ENCODE results near the gene SGPL1.

Gene SGPL1

GRCh38 chr10:70898687-70899086 lies 82.9 kb downstream of the SGPL1 start:
- H3K9me3 Mint-ChIP-seq, result no peaks in the 10 kb centered on the region
- intact Hi-C loops (cut with micrococcal nuclease), result no loop called here
- no peak overlapping the region for H3K27ac Mint-ChIP-seq
- peaks cover 7% of the 10 kb centered on the region for H3K4me1 Mint-ChIP-seq (ENCODE audit: low read depth)
- no peaks in the 10 kb centered on the region for H3K36me3 Mint-ChIP-seq (ENCODE audit: low read depth)
- H3K27me3 Mint-ChIP-seq, result peaks cover 14% of the 10 kb centered on the region
- H3K4me3 Mint-ChIP-seq, result no peak overlapping the region

DNA sequence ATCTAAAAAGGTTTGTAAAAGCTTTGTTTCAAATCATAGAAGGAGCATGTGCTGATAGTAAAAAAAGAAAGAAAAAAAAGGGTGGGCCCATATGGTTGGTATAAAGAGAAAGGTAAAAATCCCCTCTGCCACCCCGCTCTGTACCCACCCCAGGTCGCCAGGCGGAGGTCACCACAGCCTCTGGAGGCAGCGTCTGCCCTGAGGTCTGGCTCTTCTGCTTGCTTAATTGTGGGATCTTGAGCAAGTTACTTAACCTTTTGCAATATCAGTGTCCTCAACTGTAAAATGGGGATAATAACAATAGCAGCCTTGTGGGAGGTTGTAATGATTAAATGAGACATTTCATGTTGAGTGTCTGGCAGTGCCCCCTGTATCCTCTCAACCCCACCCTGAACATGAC lies 83.3 kb downstream of the SGPL1 start:
- Mint-ChIP-seq H3K4me3 (no peak overlapping the region), H3K27ac (no peak overlapping the region), H3K9me3 (no peaks in the 10 kb centered on the region), H3K27me3 (peaks cover 14% of the 10 kb centered on the region), H3K4me1 (ENCODE audit: low read depth) (peaks cover 7% of the 10 kb centered on the region), H3K36me3 (ENCODE audit: low read depth) (no peaks in the 10 kb centered on the region)
- intact Hi-C loops (cut with micrococcal nuclease), result no loop called here

DNA sequence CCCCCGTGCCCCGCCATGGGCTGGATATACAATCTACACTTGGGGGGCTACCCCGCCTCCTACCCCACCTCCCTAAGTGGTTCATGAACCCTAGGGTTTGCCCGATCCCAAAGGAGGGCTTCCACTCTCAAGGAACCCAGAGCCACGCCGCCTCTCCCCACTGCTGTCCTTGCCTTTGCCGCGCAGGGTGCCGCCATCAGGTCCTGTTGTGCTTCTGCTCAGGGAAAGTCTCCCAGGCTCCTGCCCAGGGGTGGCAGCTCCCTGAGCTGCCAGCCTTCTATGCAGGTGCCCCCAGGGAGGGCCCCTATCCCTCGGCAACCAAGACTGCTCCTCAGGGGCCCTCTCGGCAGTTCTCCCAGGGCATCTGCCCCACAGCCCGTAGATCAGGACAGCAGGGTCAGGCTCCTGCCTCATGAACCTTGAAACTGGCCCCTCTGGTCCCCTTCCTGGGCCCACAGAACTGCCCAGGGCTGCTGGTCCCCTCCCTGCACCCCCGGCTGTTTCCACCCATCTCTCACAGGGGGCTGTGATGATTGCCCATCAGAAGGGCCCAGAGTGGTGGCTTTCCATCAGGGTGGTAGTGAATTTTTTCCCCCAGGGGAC lies 85.6 kb downstream of the SGPL1 start:
- peaks cover 7% of the 10 kb centered on the region for H3K4me1 Mint-ChIP-seq (ENCODE audit: low read depth)
- no peak overlapping the region for H3K27ac Mint-ChIP-seq
- intact Hi-C loops (cut with micrococcal nuclease), result no loop called here
- no peaks in the 10 kb centered on the region for H3K9me3 Mint-ChIP-seq
- peaks cover 14% of the 10 kb centered on the region for H3K27me3 Mint-ChIP-seq
- no peak overlapping the region for H3K4me3 Mint-ChIP-seq
- H3K36me3 Mint-ChIP-seq (ENCODE audit: low read depth), result no peaks in the 10 kb centered on the region

GRCh38 chr10:70902661-70903261 lies 87.0 kb downstream of the SGPL1 start:
- Mint-ChIP-seq H3K27me3 (peaks cover 15% of the 10 kb centered on the region), H3K9me3 (no peaks in the 10 kb centered on the region), H3K36me3 (ENCODE audit: low read depth) (no peaks in the 10 kb centered on the region), H3K27ac (peak overlapping the region; percentile 6), H3K4me1 (ENCODE audit: low read depth) (peaks cover 7% of the 10 kb centered on the region), H3K4me3 (no peak overlapping the region)
- intact Hi-C loops (cut with micrococcal nuclease), result no loop called here

DNA sequence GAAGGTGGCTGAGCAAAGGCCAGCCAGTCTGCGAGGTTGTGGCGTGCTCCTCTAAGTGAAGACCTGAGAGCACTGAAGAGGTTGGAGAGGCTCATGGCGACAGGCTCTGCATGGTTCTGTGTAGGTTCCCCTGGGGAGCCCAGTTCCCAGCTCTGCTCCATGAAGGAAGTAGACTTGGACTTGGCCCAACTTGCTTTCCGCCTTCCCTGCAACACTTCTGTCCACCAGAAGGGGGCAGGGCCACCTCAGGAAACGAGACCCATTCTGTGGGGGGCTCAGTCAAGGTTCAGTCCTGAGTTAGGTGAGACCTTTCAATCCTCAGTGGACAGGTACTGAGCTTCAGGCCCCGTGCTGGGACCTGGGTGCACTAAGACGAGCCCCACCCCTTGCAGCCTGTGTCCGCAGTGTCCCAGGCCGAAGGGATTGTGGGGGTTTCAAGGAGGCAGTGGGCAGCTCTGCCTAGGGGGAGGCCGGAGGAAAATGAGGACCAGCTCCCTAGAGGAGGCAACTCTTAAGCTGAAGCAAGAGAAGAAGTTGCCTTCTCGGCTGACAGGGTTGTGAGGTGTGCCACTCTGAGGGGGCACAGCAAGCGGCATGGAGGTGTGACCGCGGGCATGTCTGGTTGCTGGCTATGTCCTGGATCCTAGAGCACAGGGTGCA lies 87.6 kb downstream of the SGPL1 start:
- Mint-ChIP-seq H3K9me3 (no peaks in the 10 kb centered on the region), H3K27ac (peak overlapping the region; percentile 6), H3K36me3 (ENCODE audit: low read depth) (no peaks in the 10 kb centered on the region), H3K4me3 (no peak overlapping the region), H3K4me1 (ENCODE audit: low read depth) (peaks cover 7% of the 10 kb centered on the region), H3K27me3 (peaks cover 19% of the 10 kb centered on the region)
- intact Hi-C loops (cut with micrococcal nuclease), result no loop called here

DNA sequence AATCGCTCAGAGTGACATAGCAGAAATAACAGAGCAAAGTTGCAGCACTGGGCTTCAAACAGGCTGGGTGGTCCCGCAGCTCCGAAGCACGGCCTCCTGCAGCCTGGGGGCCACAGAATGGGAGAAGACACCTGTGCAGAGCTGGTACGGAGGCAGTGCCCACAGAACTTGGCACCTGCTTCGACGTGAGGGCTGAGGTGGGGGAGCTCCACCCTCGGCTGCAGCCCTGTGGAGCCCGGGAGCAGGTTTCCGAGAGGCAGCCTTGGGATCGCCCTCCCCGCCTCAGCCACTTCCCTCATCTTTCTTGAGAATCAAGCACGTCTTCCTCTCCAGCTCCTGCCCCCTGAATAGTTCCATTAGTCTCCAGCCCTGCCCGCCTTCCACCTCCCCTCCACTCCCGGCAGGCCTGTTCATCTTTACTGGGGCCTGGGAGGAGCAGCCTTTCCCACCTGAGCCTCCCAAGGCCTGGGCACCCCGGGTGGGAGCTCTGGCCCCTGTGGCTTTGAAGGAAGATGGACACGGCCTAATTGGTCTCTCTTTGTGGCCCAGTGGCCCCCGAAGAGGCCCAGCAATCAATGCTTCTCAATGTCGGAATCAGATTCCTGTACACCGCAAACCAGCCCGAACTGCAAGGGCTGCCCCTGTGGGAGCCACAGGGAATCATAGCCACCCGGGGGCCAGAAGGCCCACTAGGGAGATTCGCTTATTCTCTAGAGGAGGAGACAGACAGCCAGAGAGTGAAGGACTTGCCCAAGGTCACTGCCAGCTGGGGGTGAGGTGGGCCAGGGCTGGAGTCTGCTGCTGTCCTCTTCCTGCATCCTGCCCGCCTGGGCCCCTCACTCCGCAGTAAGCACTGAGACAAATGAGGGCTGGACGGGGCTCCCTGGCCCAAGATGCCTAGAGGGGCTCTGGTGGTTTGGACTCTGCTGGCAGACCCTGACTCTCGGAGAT lies 89.6 kb downstream of the SGPL1 start:
- Mint-ChIP-seq H3K36me3 (ENCODE audit: low read depth) (no peaks in the 10 kb centered on the region), H3K4me1 (ENCODE audit: low read depth) (peaks cover 7% of the 10 kb centered on the region), H3K27me3 (peaks cover 21% of the 10 kb centered on the region), H3K27ac (no peak overlapping the region), H3K4me3 (no peak overlapping the region), H3K9me3 (no peaks in the 10 kb centered on the region)
- intact Hi-C loops (cut with micrococcal nuclease), result no loop called here

DNA sequence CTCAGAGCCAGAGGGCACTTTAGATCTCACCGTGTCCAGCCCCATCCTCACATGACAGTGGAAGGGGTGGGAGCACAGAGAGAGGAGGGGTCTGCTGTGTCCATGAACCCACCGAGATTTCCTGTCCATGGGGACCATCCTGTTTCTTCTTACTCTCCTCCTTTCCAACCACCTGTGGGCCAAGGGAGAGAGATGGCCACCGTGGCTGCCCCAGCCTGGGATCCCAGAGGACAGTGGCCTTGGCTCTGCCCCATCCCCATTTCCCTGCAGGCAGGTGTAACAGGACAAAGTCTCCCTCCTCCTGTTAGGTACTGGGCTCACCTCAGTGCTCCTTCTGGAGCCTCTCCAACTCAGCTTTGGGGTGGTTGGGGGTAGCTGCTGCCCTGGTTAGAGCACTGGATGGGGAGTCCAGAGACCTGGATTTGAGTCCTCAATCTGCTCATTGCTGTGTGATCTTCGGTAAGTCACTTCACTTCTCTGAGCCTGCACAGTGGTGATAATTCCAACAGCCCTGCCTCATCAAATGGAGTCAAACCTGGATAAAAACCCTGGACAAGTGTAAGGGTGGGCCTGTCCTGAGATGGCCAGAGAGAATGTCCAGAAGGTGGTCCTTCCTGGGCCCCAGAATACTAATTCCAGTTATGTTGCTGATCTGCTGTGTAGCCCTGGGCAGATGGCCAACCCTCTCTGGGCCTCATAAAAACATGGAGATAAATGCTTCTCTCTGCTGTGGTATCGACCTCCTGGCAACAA lies 90.5 kb downstream of the SGPL1 start:
- Mint-ChIP-seq H3K4me1 (ENCODE audit: low read depth) (peaks cover 7% of the 10 kb centered on the region), H3K4me3 (no peak overlapping the region), H3K9me3 (no peaks in the 10 kb centered on the region), H3K36me3 (ENCODE audit: low read depth) (no peaks in the 10 kb centered on the region), H3K27ac (no peak overlapping the region), H3K27me3 (peaks cover 19% of the 10 kb centered on the region)
- intact Hi-C loops (cut with micrococcal nuclease), result no loop called here

- intact Hi-C loops (cut with micrococcal nuclease), result no loop called here
- H3K27ac Mint-ChIP-seq, result no peak overlapping the region
- H3K4me3 Mint-ChIP-seq, result no peak overlapping the region
- no peaks in the 10 kb centered on the region for H3K36me3 Mint-ChIP-seq (ENCODE audit: low read depth)
- peaks cover 16% of the 10 kb centered on the region for H3K27me3 Mint-ChIP-seq
- peaks cover 4% of the 10 kb centered on the region for H3K9me3 Mint-ChIP-seq
- peaks cover 7% of the 10 kb centered on the region for H3K4me1 Mint-ChIP-seq (ENCODE audit: low read depth)
Measured at GRCh38 chr10:70906953-70907636, 91.3 kb downstream of the SGPL1 start.

DNA sequence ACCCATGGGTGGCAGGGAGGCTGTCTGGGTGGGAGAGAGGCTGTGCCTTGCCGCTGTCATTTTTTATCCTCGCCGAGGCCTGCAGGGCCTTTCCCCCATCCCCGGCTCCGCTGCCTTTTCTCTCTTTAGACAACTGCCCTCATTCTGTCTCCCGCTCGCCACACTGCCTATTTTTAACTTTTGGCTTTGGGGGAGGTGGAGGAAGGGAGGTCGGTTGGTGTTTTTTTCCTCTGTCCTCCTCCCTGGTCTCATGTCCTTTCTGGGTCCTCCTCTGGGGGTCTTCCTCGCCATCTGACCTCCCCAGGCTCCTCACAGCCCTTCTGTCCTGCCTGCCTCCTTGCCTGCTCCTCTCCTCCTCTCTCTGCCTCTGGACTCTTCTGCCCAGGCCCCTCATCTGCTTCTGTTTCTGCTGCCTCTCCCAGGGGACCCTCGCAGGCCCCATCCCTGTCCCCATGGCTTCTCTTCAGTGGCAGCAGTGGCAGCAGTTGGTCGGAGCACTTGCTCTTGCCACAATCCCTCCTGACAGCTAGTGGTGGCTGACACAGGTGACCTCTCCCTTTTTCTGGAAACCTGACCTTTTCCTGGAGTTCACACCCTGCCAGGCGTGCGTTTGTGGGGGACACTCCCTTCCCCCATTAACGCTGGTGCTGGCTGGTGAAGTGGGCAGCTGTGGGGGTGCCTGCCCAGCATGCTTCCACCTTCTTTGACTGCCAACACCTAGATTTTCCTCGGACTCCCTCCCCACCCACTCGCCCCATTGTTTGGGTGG lies 92.1 kb downstream of the SGPL1 start:
- Mint-ChIP-seq H3K4me3 (no peak overlapping the region), H3K9me3 (peaks cover 8% of the 10 kb centered on the region), H3K27ac (peak overlapping the region; percentile 10), H3K4me1 (ENCODE audit: low read depth) (peaks cover 5% of the 10 kb centered on the region), H3K36me3 (ENCODE audit: low read depth) (no peaks in the 10 kb centered on the region), H3K27me3 (peaks cover 18% of the 10 kb centered on the region)
- intact Hi-C loops (cut with micrococcal nuclease), result no loop called here

GRCh38 chr10:70908406-70909296 lies 92.9 kb downstream of the SGPL1 start:
- H3K4me3 Mint-ChIP-seq, result no peak overlapping the region
- intact Hi-C loops (cut with micrococcal nuclease), result no loop called here
- no peak overlapping the region for H3K27ac Mint-ChIP-seq
- H3K27me3 Mint-ChIP-seq, result peaks cover 18% of the 10 kb centered on the region
- H3K4me1 Mint-ChIP-seq (ENCODE audit: low read depth), result no peaks in the 10 kb centered on the region
- H3K9me3 Mint-ChIP-seq, result peaks cover 8% of the 10 kb centered on the region
- no peaks in the 10 kb centered on the region for H3K36me3 Mint-ChIP-seq (ENCODE audit: low read depth)

GRCh38 chr10:70909326-70909935 lies 93.7 kb downstream of the SGPL1 start:
- Mint-ChIP-seq H3K27ac (no peak overlapping the region), H3K36me3 (ENCODE audit: low read depth) (no peaks in the 10 kb centered on the region), H3K4me3 (no peak overlapping the region), H3K4me1 (ENCODE audit: low read depth) (no peaks in the 10 kb centered on the region), H3K9me3 (peaks cover 8% of the 10 kb centered on the region), H3K27me3 (peaks cover 20% of the 10 kb centered on the region)
- intact Hi-C loops (cut with micrococcal nuclease), result no loop called here
